HEK293 (cell line): Measurements from ENCODE around the gene PROSER3.
A peak's percentile ranks its signal among the peaks of the same experiment; 100 is the strongest.

Experiments
- CTCF ChIA-PET: fragments of 350-600 bp; formaldehyde crosslinking; extraction: SDS; loops from one replicate; lab custom pipeline; 2021; ENCODE audit warnings: antibody characterized with exemption; lab: Yijun Ruan, JAX
- POLR2A ChIA-PET: fragments of 300-600 bp; formaldehyde crosslinking; extraction: SDS; loops from one replicate; lab custom pipeline; 2020; ENCODE audit warnings: antibody characterized with exemption, inconsistent platforms; lab: Yijun Ruan, JAX
- H3K27ac ChIP-seq: fragments of 200-500 bp; sonication (Bioruptor generic); 2 replicates; pipeline ENCODE4 v1.5.1; 2014; ENCODE audit warnings: low read depth, low read length, control low read depth, inconsistent platforms; ENCODE audit errors: extremely low read depth
- H3K36me3 ChIP-seq, 2 experiments: fragments of 200-500 bp in 1 of 2; sonication (Bioruptor generic) in 1 of 2; 1 replicate in 1 of 2; 2 replicates in 1 of 2; pipeline ENCODE4 v1.5.1; 2014 to 2017; ENCODE audit warnings: inconsistent platforms in 2 of 2, low read length in 2 of 2; ENCODE audit not compliant: control insufficient read depth in 2 of 2, insufficient read depth in 1 of 2
- H3K4me1 ChIP-seq: fragments of 200-500 bp; sonication (Bioruptor generic); 2 replicates; pipeline ENCODE4 v1.5.1; 2014; ENCODE audit warnings: mild to moderate bottlenecking, low read length, inconsistent platforms; ENCODE audit not compliant: control insufficient read depth, insufficient read depth
- H3K4me3 ChIP-seq: 2 replicates; pipeline ENCODE4 v1.5.1; 2011; ENCODE audit warnings: low read depth, mild to moderate bottlenecking, control low read depth, low read length, moderate library complexity
- H3K9me3 ChIP-seq: fragments of 200-500 bp; sonication (Bioruptor generic); 2 replicates; pipeline ENCODE4 v1.5.1; 2014; ENCODE audit warnings: low read depth, low read length, inconsistent platforms; ENCODE audit not compliant: control insufficient read depth, insufficient read depth
- BCL11A ChIP-seq: fragments of 450-650 bp; formaldehyde crosslinking; IDR thresholded peaks from 2 replicates; pipeline ENCODE4 v1.5.1; 2016; ENCODE audit warnings: low read depth, missing biosample characterization, missing genetic modification characterization
- HIC1 ChIP-seq: fragments of 450-650 bp; formaldehyde crosslinking; IDR thresholded peaks from 2 replicates; pipeline ENCODE4 v1.5.1; 2016; ENCODE audit warnings: missing biosample characterization, missing genetic modification characterization
- KLF10 ChIP-seq: fragments of 450-650 bp; IDR thresholded peaks from 2 replicates; pipeline ENCODE4 v1.5.1; 2018; ENCODE audit warnings: missing biosample characterization, mild to moderate bottlenecking, missing genetic modification characterization
- PRDM2 ChIP-seq: fragments of 450-650 bp; formaldehyde crosslinking; IDR thresholded peaks from 2 replicates; pipeline ENCODE4 v1.5.1; 2016; ENCODE audit warnings: missing biosample characterization, missing genetic modification characterization, borderline replicate concordance
- ZBTB48 ChIP-seq: fragments of 450-650 bp; formaldehyde crosslinking; IDR thresholded peaks from 2 replicates; pipeline ENCODE4 v1.5.1; 2016; ENCODE audit warnings: missing biosample characterization, missing genetic modification characterization
- ZNF146 ChIP-seq: fragments of 450-650 bp; formaldehyde crosslinking; IDR thresholded peaks from 2 replicates; pipeline ENCODE4 v1.5.1; 2016; ENCODE audit warnings: missing biosample characterization, missing genetic modification characterization
- ZNF16 ChIP-seq: fragments of 450-650 bp; formaldehyde crosslinking; IDR thresholded peaks from 2 replicates; pipeline ENCODE4 v1.5.1; 2016; ENCODE audit warnings: low read depth, missing biosample characterization, missing genetic modification characterization
- ZNF175 ChIP-seq: fragments of 450-650 bp; formaldehyde crosslinking; IDR thresholded peaks from 2 replicates; pipeline ENCODE4 v1.5.1; 2016; ENCODE audit warnings: missing biosample characterization, missing genetic modification characterization
- ZNF23 ChIP-seq: fragments of 450-650 bp; formaldehyde crosslinking; IDR thresholded peaks from 2 replicates; pipeline ENCODE4 v1.5.1; 2016; ENCODE audit warnings: missing biosample characterization, missing genetic modification characterization, borderline replicate concordance
- ZNF280D ChIP-seq: fragments of 450-650 bp; formaldehyde crosslinking; IDR thresholded peaks from 2 replicates; pipeline ENCODE4 v1.5.1; 2016; ENCODE audit warnings: missing biosample characterization, missing genetic modification characterization
- ZNF623 ChIP-seq: fragments of 450-650 bp; formaldehyde crosslinking; IDR thresholded peaks from 2 replicates; pipeline ENCODE4 v1.5.1; 2016; ENCODE audit warnings: missing biosample characterization, missing genetic modification characterization
- ZNF629 ChIP-seq: fragments of 450-650 bp; formaldehyde crosslinking; IDR thresholded peaks from 2 replicates; pipeline ENCODE4 v1.5.1; 2017; ENCODE audit warnings: missing biosample characterization, missing genetic modification characterization
- ZSCAN18 ChIP-seq: fragments of 450-650 bp; formaldehyde crosslinking; IDR thresholded peaks from 2 replicates; pipeline ENCODE4 v1.5.1; 2016; ENCODE audit warnings: missing biosample characterization, missing genetic modification characterization

The PROSER3 gene

GRCh38 chr19:35733180-35734125 lies 24.5 kb upstream of the PROSER3 start (continued):
- TF ChIP-seq ZNF280D (tag by site-specific recombination): no peak

- H3K9me3 ChIP-seq: no peaks in the 10 kb centered on the region
- POLR2A ChIA-PET: interaction anchor here (3.2 to 7.7 kb wide), 3 partner anchors 8 to 14 kb away, joined by 12 to 204 read pairs (median 28); partner anchors contain the start of genes LIN37, PSENEN and U2AF1L4
- CTCF ChIA-PET: interaction anchor here (0.5 to 0.6 kb wide), 2 partner anchors 39 to 40 kb away, joined by 3 to 6 read pairs; no protein-coding TSS in a partner anchor
- no peak overlapping the region for H3K4me3 ChIP-seq
- peak overlapping the region; percentile 5; the same call in 1 of the 2 replicates for H3K27ac ChIP-seq
- H3K4me1 ChIP-seq: no peaks in the 10 kb centered on the region
- TF ChIP-seq ZNF146 (no peak), ZBTB48 (tag by site-specific recombination) (peak; percentile 34; the same call in 1 of the 2 replicates), KLF10 (tag by site-specific recombination) (no peak), ZNF23 (tag by site-specific recombination) (no peak), ZNF16 (tag by site-specific recombination) (no peak), ZNF629 (tag by site-specific recombination) (no peak), ZSCAN18 (tag by site-specific recombination) (no peak), PRDM2 (no peak), ZNF623 (tag by site-specific recombination) (no peak), ZNF175 (no peak), HIC1 (0 out of 2 replicates have a peak, but pooled peaks have one; percentile 38), BCL11A (tag by site-specific recombination) (0 out of 2 replicates have a peak, but pooled peaks have one; percentile 50)
- peaks cover 95% of the 10 kb centered on the region in 2 experiments for H3K36me3 ChIP-seq
These were observed 23.7 kb upstream of the PROSER3 start for GRCh38 chr19:35734273-35734672.
